Spleen (tissue), 11 donors: Measurements from ENCODE around the gene SUMO3. TPM values are rescaled to one million over a fixed set of nuclear protein-coding genes. Genes with fewer than 3 reads are reported as not detected.

Experiments used
- DNase-seq: peaks from one replicate; pipeline ENCODE4 v3.0.0-alpha.2; 2020
- H3K27ac ChIP-seq, 8 donors: fragments of 200-600 bp; sonication (generic) in 7 of 8; 1 replicate in 4 of 8; 2 replicates in 4 of 8; pipeline versions ENCODE4 v1.5.0 to v1.8.0; 2016 to 2021; ENCODE audit warnings: inconsistent platforms in 4 of 8, mild to moderate bottlenecking in 4 of 8, moderate library complexity in 1 of 8
- H3K27me3 ChIP-seq, 7 donors: fragments of 200-600 bp; sonication (generic) in 6 of 7; replicated peaks in 1 of 7; 1 replicate in 4 of 7; 2 replicates in 3 of 7; pipeline versions ENCODE4 v1.5.0 to v1.8.0; 2016 to 2021; ENCODE audit warnings: inconsistent platforms in 3 of 7, mild to moderate bottlenecking in 1 of 7
- H3K36me3 ChIP-seq, 6 donors: fragments of 200-600 bp; sonication (generic) in 5 of 6; 1 replicate in 4 of 6; 2 replicates in 2 of 6; pipeline versions ENCODE4 v1.5.0 to v1.8.0; 2016 to 2021; ENCODE audit warnings: inconsistent platforms in 2 of 6
- H3K4me1 ChIP-seq, 6 donors: fragments of 200-600 bp; sonication (generic) in 5 of 6; 1 replicate in 3 of 6; 2 replicates in 3 of 6; pipeline versions ENCODE4 v1.5.0 to v1.8.0; 2016 to 2021; ENCODE audit warnings: inconsistent platforms in 3 of 6
- H3K4me3 ChIP-seq, 8 donors: fragments of 200-600 bp; sonication (generic) in 7 of 8; 1 replicate in 4 of 8; 2 replicates in 4 of 8; pipeline versions ENCODE4 v1.5.0 to v1.8.0; 2016 to 2021; ENCODE audit warnings: inconsistent platforms in 4 of 8, mild to moderate bottlenecking in 4 of 8, moderate library complexity in 2 of 8
- H3K9me3 ChIP-seq, 8 donors: fragments of 200-600 bp; sonication (generic) in 7 of 8; 1 replicate in 4 of 8; 2 replicates in 4 of 8; pipeline versions ENCODE4 v1.5.0 to v1.8.0; 2016 to 2021; ENCODE audit warnings: inconsistent platforms in 4 of 8
- POLR2A ChIP-seq, 3 donors: fragments of 450-650 bp; IDR thresholded peaks; one replicate each; pipeline ENCODE4 v1.5.1; 2017; ENCODE audit warnings: antibody characterized with exemption in 3 of 3, mild to moderate bottlenecking in 1 of 3
- POLR2AphosphoS5 ChIP-seq, 3 donors: sonication (generic); formaldehyde crosslinking; IDR thresholded peaks; one replicate each; pipeline ENCODE4 v1.5.1; 2017; ENCODE audit warnings: antibody characterized with exemption in 3 of 3
- WGBS, 5 donors: extraction: QIAGEN DNeasy Blood & Tissue Kit in 3 of 5; methylation state at CpG; one replicate each; pipeline versions ENCODE4 v1.1.5 to v1.1.7; 2013 to 2018; 5-methylcytosine and 5-hydroxymethylcytosine counted together
- intact Hi-C: fragments of 100-400 bp; cut with DNase I; formaldehyde crosslinking; loops from one replicate; pipeline ENCODE4 v1.15.0; 2023; ENCODE audit warnings: low total_unique reads
- polyA plus RNA-seq, 3 donors: library from polyadenylated mRNA; stranded (reverse); fragments of 200-250 nt; gene quantifications; one replicate each; pipeline ENCODE4 v1.2.1, GENCODE V29; 2013
- total RNA-seq, 7 donors: library from RNA; depleted of rRNA in 3 of 7; stranded (reverse); fragments of >200 nt in 3 of 7; fragmentation: NEBNext Ultra II Directional in 4 of 7; extraction: Animal tissue kit (Norgen Biotek cat#: 25700) in 4 of 7; gene quantifications; one replicate each; pipeline versions ENCODE4 v1.1.0 to v1.2.1, GENCODE V29; 2016 to 2021
- TF ChIP-seq, protein P1 (sequence below), 11 experiments: fragments of 200-600 bp in 7 of 11; fragments of 450-650 bp in 4 of 11; sonication (generic) in 4 of 11; IDR thresholded peaks in 8 of 11; conservative IDR thresholded peaks in 3 of 11; 1 replicate in 7 of 11; 2 replicates in 4 of 11; pipeline versions ENCODE4 v1.4.0 to v1.8.0; 2016 to 2021; ENCODE audit warnings: antibody characterized with exemption in 11 of 11, inconsistent platforms in 4 of 11, mild to moderate bottlenecking in 1 of 11
- donor health status: healthy with polysubstance abuse.
- donor health status: DM: no; HTN: no; CAD: no; lungs with moderate emphysema.
- donor health status: DM: no; HTN: no; CAD: no.
- donor health status: Bipolar disorder and iron deficiency.
- donor health status: healthy.
- donor health status: DM: no; HTN: no; CAD: no.
- donor health status: DM: yes; HTN: yes; CAD: no.

Gene SUMO3
- total and polyA plus RNA-seq, 10 donors = 38.2 to 101 (median 68.4) TPM

DNA sequence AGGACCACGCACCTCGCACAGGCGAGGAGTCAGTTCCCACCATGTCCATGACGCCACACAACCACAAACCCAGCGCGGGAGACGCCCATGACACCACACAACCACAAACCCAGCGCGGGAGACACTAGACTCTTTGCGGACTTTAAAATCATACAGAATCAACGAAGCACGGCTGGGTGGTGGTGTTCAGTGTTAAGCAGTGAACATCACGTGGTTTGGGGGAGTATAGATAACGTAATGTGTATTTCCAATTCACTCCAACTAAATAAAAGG is 36.5 kb upstream of the SUMO3 start:
- Histone ChIP-seq H3K36me3 (peaks cover 3 to 100% (median 92%) of the 10 kb centered on the region in 6 donors), H3K27me3 (no peaks in the 10 kb centered on the region), H3K9me3 (no peaks in the 10 kb centered on the region), H3K4me3 (no peak overlapping the region), H3K4me1 (peaks cover 0 to 93% (median 27%) of the 10 kb centered on the region in 6 donors), H3K27ac (peak overlapping the region in 1 of 8 donors; percentile 55)
- TF ChIP-seq, protein P1, sequence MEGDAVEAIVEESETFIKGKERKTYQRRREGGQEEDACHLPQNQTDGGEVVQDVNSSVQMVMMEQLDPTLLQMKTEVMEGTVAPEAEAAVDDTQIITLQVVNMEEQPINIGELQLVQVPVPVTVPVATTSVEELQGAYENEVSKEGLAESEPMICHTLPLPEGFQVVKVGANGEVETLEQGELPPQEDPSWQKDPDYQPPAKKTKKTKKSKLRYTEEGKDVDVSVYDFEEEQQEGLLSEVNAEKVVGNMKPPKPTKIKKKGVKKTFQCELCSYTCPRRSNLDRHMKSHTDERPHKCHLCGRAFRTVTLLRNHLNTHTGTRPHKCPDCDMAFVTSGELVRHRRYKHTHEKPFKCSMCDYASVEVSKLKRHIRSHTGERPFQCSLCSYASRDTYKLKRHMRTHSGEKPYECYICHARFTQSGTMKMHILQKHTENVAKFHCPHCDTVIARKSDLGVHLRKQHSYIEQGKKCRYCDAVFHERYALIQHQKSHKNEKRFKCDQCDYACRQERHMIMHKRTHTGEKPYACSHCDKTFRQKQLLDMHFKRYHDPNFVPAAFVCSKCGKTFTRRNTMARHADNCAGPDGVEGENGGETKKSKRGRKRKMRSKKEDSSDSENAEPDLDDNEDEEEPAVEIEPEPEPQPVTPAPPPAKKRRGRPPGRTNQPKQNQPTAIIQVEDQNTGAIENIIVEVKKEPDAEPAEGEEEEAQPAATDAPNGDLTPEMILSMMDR (IDR thresholded peaks at IDR 0.05 in 8 of 11, conservative IDR thresholded peaks at IDR 0.05 in 3 of 11) = no peak
- TF ChIP-seq POLR2A (IDR thresholded peaks at IDR 0.05) = no peak
- TF ChIP-seq POLR2AphosphoS5 (IDR thresholded peaks at IDR 0.05) = peak in 1 of 3 donors; percentile 4
- intact Hi-C loops = no loop called here
- DNase-seq = no peak
- WGBS, 5 donors = 54 to 80% (median 68%) methylated on average over 14 of the region's 14 CpGs

DNA sequence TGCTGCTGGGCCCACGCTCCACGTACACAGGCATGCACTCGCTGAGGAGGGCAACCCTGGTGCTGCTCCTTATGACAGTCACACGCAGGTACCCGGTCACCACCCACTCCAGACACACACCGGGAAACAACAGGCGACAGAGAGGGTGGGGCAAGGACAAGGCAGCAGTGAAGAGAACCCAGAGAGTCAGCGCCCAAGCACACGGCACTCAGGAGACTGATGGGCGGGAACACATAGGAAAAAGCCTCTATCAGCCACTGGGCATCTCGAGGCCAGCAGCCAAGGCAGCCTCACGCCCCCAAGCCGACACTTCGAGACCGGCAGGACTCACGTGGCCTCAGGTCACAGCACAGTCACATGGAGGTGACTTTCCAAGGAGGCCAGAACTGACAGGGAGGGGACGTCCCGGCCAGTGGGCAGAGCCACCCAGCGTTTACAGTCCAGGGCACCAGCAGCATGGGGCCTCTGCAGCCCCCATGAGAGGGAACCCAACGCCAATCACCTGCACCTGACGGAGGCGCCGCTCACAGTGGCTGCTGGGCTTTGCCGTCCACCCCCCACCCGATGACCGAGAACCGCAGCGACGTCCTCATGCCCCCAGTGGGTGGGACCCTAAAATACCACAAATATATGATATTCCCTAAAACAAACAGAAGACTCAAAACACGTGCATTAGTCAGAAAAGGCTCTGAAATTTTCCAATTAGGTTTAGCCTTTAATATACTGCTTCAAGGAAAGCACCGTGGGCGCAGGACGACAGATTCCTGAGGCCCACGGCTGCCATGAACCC is 35.9 kb upstream of the SUMO3 start:
- intact Hi-C loops = no loop called here
- H3K9me3 ChIP-seq = no peaks in the 10 kb centered on the region
- peak overlapping the region in 1 of 8 donors; percentile 55 for H3K27ac ChIP-seq
- peaks cover 0 to 93% (median 23%) of the 10 kb centered on the region in 6 donors for H3K4me1 ChIP-seq
- DNase-seq = no peak
- no peak overlapping the region for H3K4me3 ChIP-seq
- H3K27me3 ChIP-seq = no peaks in the 10 kb centered on the region
- TF ChIP-seq POLR2AphosphoS5 (IDR thresholded peaks at IDR 0.05) (peak in 2 of 3 donors; percentile 30 to 43), POLR2A (IDR thresholded peaks at IDR 0.05) (no peak)
- peaks cover 3 to 100% (median 92%) of the 10 kb centered on the region in 6 donors for H3K36me3 ChIP-seq
- WGBS, 5 donors = 83 to 87% (median 85%) methylated on average over 31 to 34 of the region's 34 CpGs

- no peaks in the 10 kb centered on the region for H3K9me3 ChIP-seq
- DNase-seq = no peak
- peak overlapping the region in 2 of 8 donors; percentile 15 to 22 for H3K27ac ChIP-seq
- peaks cover 8 to 85% (median 25%) of the 10 kb centered on the region in 6 donors for H3K4me1 ChIP-seq
- no peak overlapping the region for H3K4me3 ChIP-seq
- H3K36me3 ChIP-seq = peaks cover 3 to 86% (median 71%) of the 10 kb centered on the region in 6 donors
- TF ChIP-seq POLR2A (IDR thresholded peaks at IDR 0.05) (no peak), POLR2AphosphoS5 (IDR thresholded peaks at IDR 0.05) (peak in 2 of 3 donors; percentile 50 to 57)
- H3K27me3 ChIP-seq = no peaks in the 10 kb centered on the region
- 76 to 83% (median 79%) methylated on average over 26 of the region's 26 CpGs for WGBS, 5 donors
- intact Hi-C loops = no loop called here
Observed at GRCh38 chr21:44850905-44851657, 33.2 kb upstream of the SUMO3 start.

GRCh38 chr21:44850208-44850800 is 32.4 kb upstream of the SUMO3 start:
- no peaks in the 10 kb centered on the region for H3K9me3 ChIP-seq
- peaks cover 3 to 78% (median 64%) of the 10 kb centered on the region in 6 donors for H3K36me3 ChIP-seq

More at GRCh38 chr21:44850208-44850800, 32.4 kb upstream of the SUMO3 start:
- Histone ChIP-seq H3K27ac (no peak overlapping the region), H3K4me3 (no peak overlapping the region), H3K27me3 (peaks cover 0 to 6% (median 0%) of the 10 kb centered on the region in 7 donors), H3K4me1 (peaks cover 16 to 85% (median 30%) of the 10 kb centered on the region in 6 donors)
- WGBS, 5 donors = 84 to 96% (median 92%) methylated on average over 17 to 20 of the region's 20 CpGs
- intact Hi-C loops = no loop called here
- no peak for DNase-seq
- TF ChIP-seq, protein P1 (IDR thresholded peaks at IDR 0.05 in 8 of 11, conservative IDR thresholded peaks at IDR 0.05 in 3 of 11) = no peak
- TF ChIP-seq POLR2AphosphoS5 (IDR thresholded peaks at IDR 0.05) = peak in 1 of 3 donors; percentile 32
